BJ (cell line): ENCODE data around the gene SCD5. TPM values are rescaled to one million over a fixed set of nuclear protein-coding genes. Genes with fewer than 3 reads are reported as not detected.

Source experiments
- CTCF ChIA-PET: fragments of 350-600 bp; formaldehyde crosslinking; extraction: SDS; loops from one replicate; lab custom pipeline; 2021; ENCODE audit warnings: antibody characterized with exemption, inconsistent platforms; lab: Yijun Ruan, JAX
- POLR2A ChIA-PET: fragments of 300-600 bp; sonication (Branson Sonifier 250); formaldehyde crosslinking; extraction: SDS; loops from one replicate; lab custom pipeline; 2021; ENCODE audit warnings: antibody characterized with exemption; lab: Charles Lee
- DNase-seq: peaks from one replicate; pipeline ENCODE4 v3.0.0-alpha.2; 2011; ENCODE audit warnings: low read depth
- H3K27me3 ChIP-seq: 2 replicates; pipeline ENCODE4 v1.6.0; 2011; ENCODE audit warnings: low read length; ENCODE audit not compliant: control insufficient read depth, insufficient read depth
- H3K36me3 ChIP-seq: 2 replicates; pipeline ENCODE4 v1.5.1; 2011; ENCODE audit warnings: low read length; ENCODE audit not compliant: control insufficient read depth, insufficient read depth
- H3K4me3 ChIP-seq: 2 replicates; pipeline ENCODE4 v1.5.1; 2011; ENCODE audit warnings: low read depth, mild to moderate bottlenecking, control low read depth, low read length
- CTCF ChIP-seq: IDR thresholded peaks from 2 replicates; pipeline ENCODE4 v1.5.1; 2011; ENCODE audit warnings: low read depth, mild to moderate bottlenecking, control low read depth, inconsistent platforms, low read length, moderate library complexity; ENCODE audit not compliant: insufficient read depth
- polyA plus RNA-seq: library from polyadenylated mRNA; depleted of rRNA; stranded (reverse); fragments of >200 nt; gene quantifications from 2 replicates; pipeline ENCODE4 v1.2.3, GENCODE V29; 2011

Gene SCD5
- polyA plus RNA-seq, 1 experiment, result 32.5 TPM

- ChIA-PET CTCF (interaction anchor here (0.6 to 1.0 kb wide), 2 partner anchors 9 to 12 kb away, joined by 3 read pairs; no protein-coding TSS in a partner anchor), POLR2A (no interaction called here)
Observed at GRCh38 chr4:82789025-82789776, 9.4 kb downstream of the SCD5 start.

GRCh38 chr4:82787342-82787741, 11.3 kb downstream of the SCD5 start:
- no peak for DNase-seq
- Histone ChIP-seq H3K27me3 (no peaks in the 10 kb centered on the region), H3K36me3 (no peaks in the 10 kb centered on the region; the same call in 1 of the 2 replicates), H3K4me3 (no peak overlapping the region)
- POLR2A ChIA-PET, result no interaction called here
- CTCF ChIA-PET, result interaction anchor here (1.6 kb wide), 1 partner anchor 10 kb away, joined by 3 read pairs; no protein-coding TSS in a partner anchor
- TF ChIP-seq CTCF, result no peak

More at GRCh38 chr4:82789025-82789776, 9.4 kb downstream of the SCD5 start:
- no peak for DNase-seq
- Histone ChIP-seq H3K27me3 (no peaks in the 10 kb centered on the region), H3K36me3 (no peaks in the 10 kb centered on the region; the same call in 1 of the 2 replicates), H3K4me3 (no peak overlapping the region)
- TF ChIP-seq CTCF, result no peak

GRCh38 chr4:82786828-82787227, 11.8 kb downstream of the SCD5 start:
- no peak for DNase-seq
- Histone ChIP-seq H3K4me3 (no peak overlapping the region), H3K27me3 (no peaks in the 10 kb centered on the region), H3K36me3 (no peaks in the 10 kb centered on the region; the same call in 1 of the 2 replicates)
- ChIA-PET POLR2A (interaction anchor here (1.3 kb wide), 1 partner anchor 10 kb away, joined by 4 read pairs; no protein-coding TSS in a partner anchor), CTCF (interaction anchor here (1.6 to 2.7 kb wide), 2 partner anchors 10 kb away, joined by 3 to 10 read pairs; no protein-coding TSS in a partner anchor)
- no peak for TF ChIP-seq CTCF

GRCh38 chr4:82785611-82786400, 12.8 kb downstream of the SCD5 start:
- no peak for TF ChIP-seq CTCF
- no peak overlapping the region for H3K4me3 ChIP-seq
- POLR2A ChIA-PET, result interaction anchor here (0.5 to 1.3 kb wide), 4 partner anchors 11 to 354 kb away, joined by 3 to 6 read pairs (median 4); no protein-coding TSS in a partner anchor
- no peaks in the 10 kb centered on the region for H3K27me3 ChIP-seq
- CTCF ChIA-PET, result interaction anchor here (0.9 to 2.7 kb wide), 6 partner anchors 9 to 324 kb away, joined by 3 to 10 read pairs (median 3); partner anchors contain the start of gene SCD5
- H3K36me3 ChIP-seq, result no peaks in the 10 kb centered on the region; the same call in 1 of the 2 replicates
- DNase-seq, result peak; percentile 65
